ENCODE measurements around the gene STRN3. TPM values are rescaled to one million over a fixed set of nuclear protein-coding genes. Genes with fewer than 3 reads are reported as not detected.

Gene STRN3
- total RNA-seq, 4 donors from 2014 or later, result 11.6 to 47.7 (median 38.9) TPM

DNA sequence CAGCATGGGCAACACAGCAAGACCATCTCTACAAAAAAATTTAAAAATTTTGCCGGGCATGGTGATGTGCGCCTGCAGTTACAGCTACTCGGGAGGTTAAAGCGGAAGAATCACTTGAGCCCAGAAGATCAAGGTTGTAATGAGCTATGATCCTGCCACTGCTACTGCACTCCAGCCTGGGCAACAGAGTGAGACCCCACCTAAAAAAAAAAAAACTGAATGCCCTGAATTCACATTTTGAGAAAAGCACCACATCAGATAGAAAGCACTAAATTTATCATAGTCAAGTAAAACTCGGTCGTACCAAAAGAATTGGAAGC is 24.9 kb downstream of the STRN3 start:
- Histone ChIP-seq H3K27me3 (no peaks in the 10 kb centered on the region), H3K9me3 (peaks cover 0 to 10% (median 0%) of the 10 kb centered on the region in 3 donors), H3K4me3 (no peak overlapping the region), H3K36me3 (peaks cover 0 to 72% (median 0%) of the 10 kb centered on the region in 3 donors), H3K27ac (no peak overlapping the region), H3K4me1 (peaks cover 0 to under 1% (median 0%) of the 10 kb centered on the region in 3 donors)
- 78 to 87% methylated on average over 6 of the region's 6 CpGs for WGBS, 2 donors
- no peak for DNase-seq
- intact Hi-C loops (cut with DNase I), result no loop called here
- TF ChIP-seq, protein P1, sequence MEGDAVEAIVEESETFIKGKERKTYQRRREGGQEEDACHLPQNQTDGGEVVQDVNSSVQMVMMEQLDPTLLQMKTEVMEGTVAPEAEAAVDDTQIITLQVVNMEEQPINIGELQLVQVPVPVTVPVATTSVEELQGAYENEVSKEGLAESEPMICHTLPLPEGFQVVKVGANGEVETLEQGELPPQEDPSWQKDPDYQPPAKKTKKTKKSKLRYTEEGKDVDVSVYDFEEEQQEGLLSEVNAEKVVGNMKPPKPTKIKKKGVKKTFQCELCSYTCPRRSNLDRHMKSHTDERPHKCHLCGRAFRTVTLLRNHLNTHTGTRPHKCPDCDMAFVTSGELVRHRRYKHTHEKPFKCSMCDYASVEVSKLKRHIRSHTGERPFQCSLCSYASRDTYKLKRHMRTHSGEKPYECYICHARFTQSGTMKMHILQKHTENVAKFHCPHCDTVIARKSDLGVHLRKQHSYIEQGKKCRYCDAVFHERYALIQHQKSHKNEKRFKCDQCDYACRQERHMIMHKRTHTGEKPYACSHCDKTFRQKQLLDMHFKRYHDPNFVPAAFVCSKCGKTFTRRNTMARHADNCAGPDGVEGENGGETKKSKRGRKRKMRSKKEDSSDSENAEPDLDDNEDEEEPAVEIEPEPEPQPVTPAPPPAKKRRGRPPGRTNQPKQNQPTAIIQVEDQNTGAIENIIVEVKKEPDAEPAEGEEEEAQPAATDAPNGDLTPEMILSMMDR (IDR thresholded peaks at IDR 0.05), result no peak
- no peak for TF ChIP-seq POLR2A (IDR thresholded peaks at IDR 0.05)

GRCh38 chr14:31000629-31001338 is 25.4 kb downstream of the STRN3 start:
- Histone ChIP-seq H3K4me3 (no peak overlapping the region), H3K27me3 (no peaks in the 10 kb centered on the region), H3K36me3 (peaks cover 0 to 67% (median 0%) of the 10 kb centered on the region in 3 donors), H3K9me3 (peaks cover 0 to 10% (median 0%) of the 10 kb centered on the region in 3 donors), H3K4me1 (peaks cover 0 to 6% (median 2%) of the 10 kb centered on the region in 3 donors), H3K27ac (no peak overlapping the region)
- TF ChIP-seq, protein P1 (IDR thresholded peaks at IDR 0.05), result no peak
- TF ChIP-seq POLR2A (IDR thresholded peaks at IDR 0.05), result no peak
- 63 to 68% methylated on average over 3 of the region's 3 CpGs for WGBS, 2 donors
- no peak for DNase-seq
- intact Hi-C loops (cut with DNase I), result no loop called here

- Histone ChIP-seq H3K27me3 (no peaks in the 10 kb centered on the region), H3K4me1 (peaks cover 0 to 21% (median 15%) of the 10 kb centered on the region in 3 donors), H3K36me3 (peaks cover 0 to 54% (median 0%) of the 10 kb centered on the region in 3 donors), H3K27ac (no peak overlapping the region), H3K9me3 (peaks cover 0 to 10% (median 0%) of the 10 kb centered on the region in 3 donors), H3K4me3 (no peak overlapping the region)
- 98 to 99% methylated on average over 6 of the region's 6 CpGs for WGBS, 2 donors
- TF ChIP-seq, protein P1 (IDR thresholded peaks at IDR 0.05), result no peak
- TF ChIP-seq POLR2A (IDR thresholded peaks at IDR 0.05), result no peak
- intact Hi-C loops (cut with DNase I), result no loop called here
- DNase-seq, result no peak
Observed at GRCh38 chr14:30999038-30999773, 27.0 kb downstream of the STRN3 start.

GRCh38 chr14:30998100-30998706 is 28.0 kb downstream of the STRN3 start:
- TF ChIP-seq POLR2A (IDR thresholded peaks at IDR 0.05), result no peak
- TF ChIP-seq, protein P1 (IDR thresholded peaks at IDR 0.05), result no peak
- no peaks in the 10 kb centered on the region for H3K27me3 ChIP-seq
- peaks cover 0 to 10% (median 0%) of the 10 kb centered on the region in 3 donors for H3K9me3 ChIP-seq
- H3K4me1 ChIP-seq, result peaks cover 0 to 27% (median 15%) of the 10 kb centered on the region in 3 donors
- no peak overlapping the region for H3K4me3 ChIP-seq
- H3K36me3 ChIP-seq, result peaks cover 0 to 44% (median 0%) of the 10 kb centered on the region in 3 donors
- intact Hi-C loops (cut with DNase I), result no loop called here
- H3K27ac ChIP-seq, result no peak overlapping the region
- DNase-seq, result no peak
- WGBS, 2 donors, result 94 to 100% methylated on average over 1 of the region's 1 CpG

Measured in esophagus squamous epithelium (tissue), 5 donors.